ENCODE results near the gene SCAANT1.

Gene SCAANT1

DNA sequence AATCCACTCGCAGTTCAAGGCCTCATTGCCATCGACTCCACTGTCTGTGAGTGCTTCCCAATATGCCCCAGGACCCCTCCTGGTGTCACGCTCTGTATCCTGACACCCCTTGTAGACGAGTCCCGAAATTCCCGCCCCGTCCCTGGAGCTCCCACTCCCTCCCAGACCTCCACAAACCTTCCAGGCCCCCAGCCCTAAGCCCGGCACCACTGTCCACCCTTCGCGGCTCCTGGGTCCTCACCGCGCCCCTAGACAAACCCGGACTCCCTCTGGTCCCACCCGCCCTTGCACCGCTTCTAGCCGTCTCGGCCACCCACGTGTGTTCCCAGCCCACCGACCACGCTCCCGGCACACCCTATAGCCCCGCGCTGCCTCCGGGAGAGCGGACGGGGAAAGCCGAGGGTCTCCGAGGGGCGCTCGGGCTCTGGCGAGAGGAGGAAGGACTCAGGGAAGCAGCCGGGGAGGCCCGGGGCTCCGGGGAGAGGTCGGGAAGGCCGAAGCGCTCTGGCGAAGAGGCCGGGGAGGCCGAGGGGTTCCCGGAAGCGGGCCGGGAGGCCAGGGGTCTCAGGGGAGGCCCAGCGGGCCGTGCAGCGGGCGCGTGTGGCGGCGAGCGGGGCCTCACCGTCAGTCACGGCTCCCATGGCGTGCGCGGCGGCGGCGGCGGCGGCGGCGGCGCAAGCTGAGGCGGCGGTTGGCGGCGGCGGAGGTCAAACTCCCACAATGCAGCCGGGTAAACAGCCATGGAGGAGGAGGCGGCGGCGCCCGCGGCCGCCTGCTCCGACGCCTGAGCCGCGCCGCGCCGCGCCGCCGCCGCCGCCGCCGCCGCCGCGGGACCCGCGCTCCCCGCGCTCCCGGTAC, 48.8 kb downstream of the SCAANT1 start, which contains the start of the genes ATXN7 and THOC7:
Gene ATXN7, plus strand, starts transcription at position 718 of the 858 bp plus-strand sequence. CDS start 48,732 bp downstream, outside the sequence.
Gene THOC7, minus strand, starts transcription at position 656 of the 858 bp plus-strand sequence. Its CDS starts 15 bp downstream, at position 641.
- DNase-seq (ENCODE audit: low read depth in 2 of 2) = peak; percentile 27 to 32

DNA sequence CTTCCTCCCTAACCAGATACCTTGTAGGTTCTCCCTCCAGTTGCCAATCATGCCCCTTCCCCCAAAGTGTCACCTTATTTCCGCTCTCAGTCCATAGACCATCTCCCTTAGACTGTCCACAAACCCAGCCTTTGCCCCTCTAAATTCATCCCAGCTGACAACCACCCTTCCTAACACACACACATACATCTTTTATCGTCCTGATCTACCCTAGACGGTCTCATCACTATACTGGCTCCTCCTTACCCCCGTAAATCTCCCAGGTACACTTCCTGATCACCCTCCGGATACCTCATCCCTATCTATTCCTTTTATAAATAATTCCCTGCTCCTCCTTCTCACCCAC, 49.4 kb downstream of the SCAANT1 start:
- DNase-seq (ENCODE audit: low read depth in 2 of 2) = no peak

All from fibroblast of skin of left quadriceps (primary cell).